HG03175 (cell line): Measurements from ENCODE around the gene PLEKHG4.

ENCODE experiments used
- ATAC-seq: cut with Tn5 transposase; IDR thresholded peaks from one replicate; pipeline ENCODE4 v1.9.1; 2021; ENCODE audit warnings: mild to moderate bottlenecking, moderate library complexity; ENCODE audit not compliant: unreplicated experiment

PLEKHG4 gene

GRCh38 chr16:67263201-67263600, 16.1 kb upstream of the PLEKHG4 start:
- ATAC-seq, result no peak

- ATAC-seq, result no peak
These were observed 15.1 kb upstream of the PLEKHG4 start for GRCh38 chr16:67264277-67264676.

GRCh38 chr16:67264866-67265265, 14.5 kb upstream of the PLEKHG4 start:
- ATAC-seq, result no peak

GRCh38 chr16:67265834-67266233, 13.5 kb upstream of the PLEKHG4 start:
- ATAC-seq, result no peak

- ATAC-seq, result no peak
These were observed 11.2 kb upstream of the PLEKHG4 start for GRCh38 chr16:67268136-67268579.

- ATAC-seq, result no peak
These were observed 9.6 kb upstream of the PLEKHG4 start for GRCh38 chr16:67269766-67270165.

GRCh38 chr16:67270931-67271338, 8.4 kb upstream of the PLEKHG4 start:
- ATAC-seq, result no peak

GRCh38 chr16:67271446-67271845, 7.9 kb upstream of the PLEKHG4 start:
- no peak for ATAC-seq

GRCh38 chr16:67275321-67275720, 4.0 kb upstream of the PLEKHG4 start:
- ATAC-seq, result no peak

- ATAC-seq, result no peak
These were observed 1.9 kb upstream of the PLEKHG4 start for GRCh38 chr16:67277294-67277998.

- no peak for ATAC-seq
These were observed 1.1 kb upstream of the PLEKHG4 start for GRCh38 chr16:67277999-67278772.

GRCh38 chr16:67278773-67279295, 498 bp upstream of the PLEKHG4 start:
- ATAC-seq, result peak; percentile 33

- no peak for ATAC-seq
These were observed 1.0 kb downstream of the PLEKHG4 start for GRCh38 chr16:67280090-67281015.

- no peak for ATAC-seq
These were observed 2.5 kb downstream of the PLEKHG4 start for GRCh38 chr16:67281536-67282446.

GRCh38 chr16:67282447-67282805, 3.1 kb downstream of the PLEKHG4 start:
- no peak for ATAC-seq

GRCh38 chr16:67283039-67283825, 3.9 kb downstream of the PLEKHG4 start:
- no peak for ATAC-seq

GRCh38 chr16:67283826-67284555, 4.7 kb downstream of the PLEKHG4 start:
- ATAC-seq, result no peak
